GM12878 (cell line): ENCODE results near the gene ZFAND2B. TPM values are rescaled to one million over a fixed set of nuclear protein-coding genes. Genes with fewer than 3 reads are reported as not detected.

Source experiments
- ATAC-seq: fragments of 200-7000 bp; cut with Tn5 transposase; 3 replicates; pipeline ENCODE4 v1.9.1; 2020; ENCODE audit warnings: mild to moderate bottlenecking, moderate library complexity
- BruUV-seq: library from RNA; stranded (reverse); fragments of 400-500 nt; replicated peaks from 2 replicates; lab custom pipeline; 2021; lab: Mats Ljungman, UMichigan
- CTCF ChIA-PET: fragments of 300-600 bp; sonication (Branson Sonifier 250); formaldehyde crosslinking; extraction: SDS; loops from one replicate; lab custom pipeline; 2021; ENCODE audit warnings: inconsistent platforms; lab: Yijun Ruan, JAX
- POLR2A ChIA-PET: fragments of 350-600 bp; formaldehyde crosslinking; extraction: SDS; loops from one replicate; lab custom pipeline; 2021; ENCODE audit warnings: inconsistent platforms; lab: Charles Lee
- RAD21 ChIA-PET: fragments of 300-600 bp; sonication (Branson Sonifier 250); formaldehyde crosslinking; loops from one replicate; lab custom pipeline; 2023; ENCODE audit warnings: antibody characterized with exemption; ENCODE audit not compliant: unreplicated experiment; lab: Charles Lee
- SMC1A ChIA-PET: fragments of 300-600 bp; sonication (Branson Sonifier 250); formaldehyde crosslinking; loops from one replicate; lab custom pipeline; 2023; ENCODE audit not compliant: unreplicated experiment, uncharacterized antibody; lab: Charles Lee
- DNase-seq: peaks from one replicate; pipeline ENCODE4 v3.0.0-alpha.2; 2011; ENCODE audit warnings: low read depth, low spot score
- FAIRE-seq: peaks from 3 replicates; lab custom pipeline; 2011; peaks lifted over from hg19 to GRCh38; lab: Jason Lieb, UNC
- H2AFZ ChIP-seq: 2 replicates; pipeline ENCODE4 v1.6.0; 2011; ENCODE audit warnings: low read depth, low read length, control low read depth; ENCODE audit not compliant: control insufficient read depth
- H3K27ac ChIP-seq: 2 replicates; pipeline ENCODE4 v1.5.1; 2011; ENCODE audit warnings: control low read depth; ENCODE audit not compliant: control insufficient read depth, insufficient read depth
- H3K27me3 ChIP-seq, 2 experiments: replicated peaks in 1 of 2; 2 replicates each; pipeline versions ENCODE4 v1.6.0 to v1.6.1; 2011; ENCODE audit warnings: low read length in 1 of 2; ENCODE audit not compliant: control insufficient read depth in 2 of 2, insufficient read depth in 2 of 2
- H3K36me3 ChIP-seq, 2 experiments: 2 replicates each; pipeline ENCODE4 v1.5.1; 2011; ENCODE audit warnings: low read length in 1 of 2; ENCODE audit not compliant: control insufficient read depth in 2 of 2, insufficient read depth in 2 of 2
- H3K4me1 ChIP-seq: 2 replicates; pipeline ENCODE4 v1.6.1; 2011; ENCODE audit warnings: mild to moderate bottlenecking, low read length, moderate library complexity, mixed read lengths; ENCODE audit not compliant: control insufficient read depth, insufficient read depth
- H3K4me2 ChIP-seq: 2 replicates; pipeline ENCODE4 v1.6.0; 2011; ENCODE audit warnings: control low read depth; ENCODE audit not compliant: control insufficient read depth, insufficient read depth
- H3K4me3 ChIP-seq: fragments of 200-600 bp; sonication (generic); 2 replicates; pipeline ENCODE4 v1.5.1; 2016
- H3K79me2 ChIP-seq: 2 replicates; pipeline ENCODE4 v1.6.0; 2011; ENCODE audit warnings: low read length; ENCODE audit not compliant: control insufficient read depth, insufficient read depth
- H3K9ac ChIP-seq: 2 replicates; pipeline ENCODE4 v1.8.0; 2011; ENCODE audit warnings: low read length, control low read depth, mixed read lengths; ENCODE audit not compliant: control insufficient read depth, insufficient read depth
- H3K9me3 ChIP-seq: replicated peaks from 3 replicates; pipeline ENCODE4 v1.5.1; 2011; ENCODE audit warnings: mild to moderate bottlenecking, low read length; ENCODE audit not compliant: control insufficient read depth, insufficient read depth
- H4K20me1 ChIP-seq: 2 replicates; pipeline ENCODE4 v1.6.0; 2011; ENCODE audit not compliant: control insufficient read depth, insufficient read depth
- ATF3 ChIP-seq: IDR thresholded peaks from 2 replicates; pipeline ENCODE4 v1.6.1; 2011; ENCODE audit warnings: low read depth, mild to moderate bottlenecking, low read length, moderate library complexity, borderline replicate concordance; ENCODE audit errors: extremely low read depth
- ATF7 ChIP-seq: fragments of 450-650 bp; IDR thresholded peaks from 2 replicates; pipeline ENCODE4 v1.6.1; 2016; ENCODE audit warnings: low read depth, mild to moderate bottlenecking
- CREM ChIP-seq: IDR thresholded peaks from 2 replicates; pipeline ENCODE4 v1.6.1; 2014; ENCODE audit warnings: antibody characterized with exemption, low read depth
- CTCF ChIP-seq, 3 experiments: IDR thresholded peaks in 2 of 3; conservative IDR thresholded peaks in 1 of 3; 2 replicates each; pipeline ENCODE4 v1.5.1; 2011; ENCODE audit warnings: low read depth in 3 of 3, low read length in 3 of 3, mild to moderate bottlenecking in 3 of 3, control low read depth in 2 of 3, moderate library complexity in 2 of 3, inconsistent platforms in 1 of 3, mixed read lengths in 1 of 3; ENCODE audit not compliant: control insufficient read depth in 2 of 3, insufficient read depth in 1 of 3; ENCODE audit errors: extremely low read depth in 1 of 3
- FOXK2 ChIP-seq: fragments of 450-650 bp; IDR thresholded peaks from 2 replicates; pipeline ENCODE4 v1.6.1; 2017; ENCODE audit warnings: mild to moderate bottlenecking, moderate library complexity
- IRF3 ChIP-seq: fragments of 450-650 bp; IDR thresholded peaks from 2 replicates; pipeline ENCODE4 v1.6.1; 2014; ENCODE audit warnings: mild to moderate bottlenecking
- KAT2A ChIP-seq: conservative IDR thresholded peaks from 2 replicates; pipeline ENCODE4 v1.6.1; 2011; ENCODE audit warnings: low read depth, low read length; ENCODE audit not compliant: control insufficient read depth
- MAX ChIP-seq: IDR thresholded peaks from 2 replicates; pipeline ENCODE4 v1.6.1; 2012; ENCODE audit warnings: low read depth, low read length, improper control_type of control experiment
- MEF2A ChIP-seq: IDR thresholded peaks from 2 replicates; pipeline ENCODE4 v1.6.1; 2011; ENCODE audit warnings: low read depth, mild to moderate bottlenecking, low read length, moderate library complexity; ENCODE audit not compliant: insufficient read depth
- POLR2A ChIP-seq: IDR thresholded peaks from 2 replicates; pipeline ENCODE4 v1.6.1; 2011; ENCODE audit warnings: low read depth, mild to moderate bottlenecking, low read length
- RBBP5 ChIP-seq: fragments of 200-600 bp; sonication (generic); conservative IDR thresholded peaks from 2 replicates; pipeline ENCODE4 v1.6.1; 2016
- SREBF1 ChIP-seq: IDR thresholded peaks from 2 replicates; pipeline ENCODE4 v1.6.1; 2012; ENCODE audit warnings: mild to moderate bottlenecking, low read length
- YBX1 ChIP-seq: fragments of 450-650 bp; IDR thresholded peaks from 2 replicates; pipeline ENCODE4 v1.6.1; 2016; ENCODE audit warnings: antibody characterized with exemption
- YY1 ChIP-seq: IDR thresholded peaks from 2 replicates; pipeline ENCODE4 v1.6.1; 2011; ENCODE audit warnings: low read depth, mild to moderate bottlenecking, low read length
- ZBTB4 ChIP-seq: fragments of 450-650 bp; formaldehyde crosslinking; IDR thresholded peaks from 2 replicates; pipeline ENCODE4 v1.4.0; 2022; ENCODE audit warnings: mild to moderate bottlenecking, moderate library complexity
- ZNF207 ChIP-seq: fragments of 450-650 bp; IDR thresholded peaks from 2 replicates; pipeline ENCODE4 v1.6.1; 2014; ENCODE audit warnings: antibody characterized with exemption, mild to moderate bottlenecking, borderline replicate concordance
- WGBS: methylation state at CpG from one replicate; pipeline ENCODE4 v1.1.6; 2016; ENCODE audit warnings: low lambda C conversion rate; ENCODE audit not compliant: insufficient replicate concordance, insufficient coverage; ENCODE audit errors: missing lambda C conversion rate; 5-methylcytosine and 5-hydroxymethylcytosine counted together
- in situ Hi-C: fragments of 300-500 bp; cut with MboI; formaldehyde crosslinking; loops from 9 replicates; pipeline ENCODE4 v1.14.3; 2018; ENCODE audit warnings: mixed read lengths
- intact Hi-C: fragments of 100-400 bp; cut with micrococcal nuclease; formaldehyde crosslinking; loops from one replicate; pipeline ENCODE4 v1.14.2; 2022; ENCODE audit not compliant: unreplicated experiment
- polyA plus RNA-seq, 11 experiments: library from polyadenylated mRNA; depleted of rRNA in 4 of 11; unstranded in 6 of 11; stranded (reverse) in 5 of 11; fragments of >200 nt; fragmentation: Nextera tagmentation in 4 of 11; fragmentation: Illumina TruSeq in 1 of 11; extraction: Ambion mirVana in 4 of 11; extraction: Trizol in 1 of 11; gene quantifications; 1 replicate in 1 of 11; 2 replicates in 10 of 11; pipeline versions ENCODE4 v1.2.1 to v1.2.3, GENCODE V29; 2011 to 2016; ENCODE audit warnings: inconsistent platforms in 2 of 11, missing spikeins in 2 of 11, low read depth in 1 of 11
- total RNA-seq, 4 experiments: library from RNA; depleted of rRNA in 3 of 4; stranded (reverse); fragments of >200 nt in 3 of 4; fragmentation: Illumina TruSeq in 1 of 4; extraction: Trizol in 1 of 4; gene quantifications; 2 replicates each; pipeline versions ENCODE4 v1.2.1 to v1.2.3, GENCODE V29; 2013 to 2021

Gene ZFAND2B
- total and polyA plus RNA-seq, 10 of the 15 experiments (the other 5 are each of a cell fraction or from before 2014, with no cell fraction given) = 5.4 to 28.1 (median 22.4) TPM

- DNase-seq = no peak
- peak; percentile 61 for ATAC-seq
- no TSS peak for BruUV-seq
- TF ChIP-seq ATF3 (no peak), MEF2A (no peak), KAT2A (no peak), RBBP5 (no peak), IRF3 (no peak), ZNF207 (no peak), FOXK2 (no peak), SREBF1 (no peak), MAX (no peak), ATF7 (no peak), YBX1 (no peak), CREM (no peak), ZBTB4 (CRISPR knock-in tag) (no peak), POLR2A (0 out of 2 replicates have a peak, but pooled peaks have one; percentile 33), YY1 (no peak), CTCF (IDR thresholded peaks at IDR 0.05 in 2 of 3, conservative IDR thresholded peaks at IDR 0.05 in 1 of 3; ENCODE audit: control insufficient read depth in 2 of 3, extremely low read depth in 1 of 3, insufficient read depth in 1 of 3, low read depth in 3 of 3, low read length in 3 of 3) (peak; percentile 65 to 77 (median 65))
Observed at GRCh38 chr2:219171231-219171651, 35.3 kb upstream of the ZFAND2B start.

More at GRCh38 chr2:219171231-219171651, 35.3 kb upstream of the ZFAND2B start:
- Histone ChIP-seq H3K27me3 (no peaks in the 10 kb centered on the region), H2AFZ (no peak overlapping the region), H4K20me1 (no peaks in the 10 kb centered on the region), H3K36me3 (peaks cover 4 to 9% of the 10 kb centered on the region in 2 experiments), H3K79me2 (peaks cover 9% of the 10 kb centered on the region), H3K27ac (no peak overlapping the region), H3K9me3 (no peaks in the 10 kb centered on the region), H3K9ac (no peak overlapping the region), H3K4me2 (no peak overlapping the region), H3K4me3 (no peak overlapping the region), H3K4me1 (no peaks in the 10 kb centered on the region; the same call in 1 of the 2 replicates)
- CTCF ChIA-PET = interaction anchor here (0.7 to 5.6 kb wide), 27 partner anchors 8 to 186 kb away, joined by 3 to 48 read pairs (median 7); partner anchors contain the start of genes DNAJB2, GLB1L, STK16 and ZFAND2B
- in situ Hi-C loops = loop anchor here (5.0 kb wide), 1 partner anchor 36 kb away; the partner anchor contains the start of gene ZFAND2B
- SMC1A ChIA-PET = interaction anchor here (0.8 to 2.9 kb wide), 10 partner anchors 8 to 149 kb away, joined by 3 to 20 read pairs (median 4); no protein-coding TSS in a partner anchor
- intact Hi-C loops = no loop called here
- FAIRE-seq = peak; percentile 78
- POLR2A ChIA-PET = interaction anchor here (0.7 to 1.6 kb wide), 3 partner anchors 40 to 180 kb away, joined by 3 to 11 read pairs (median 4); no protein-coding TSS in a partner anchor
- WGBS = 53% methylated on average over 6 of the region's 6 CpGs
- RAD21 ChIA-PET = interaction anchor here (1.0 to 4.1 kb wide), 8 partner anchors 36 to 128 kb away, joined by 3 to 33 read pairs (median 4); partner anchors contain the start of genes GLB1L, STK16, TUBA4A and TUBA4B
